Vein endothelial cell (primary cell): ENCODE results near the gene OR2T35. TPM values are rescaled to one million over a fixed set of nuclear protein-coding genes. Genes with fewer than 3 reads are reported as not detected.

Experiments
- small RNA-seq: library from RNA; depleted of rRNA; stranded (forward); fragments of <200 nt; gene quantifications from one replicate; pipeline ENCODE3, GENCODE V24; 2012
- total RNA-seq: library from RNA; depleted of rRNA; stranded (reverse); fragments of >200 nt; gene quantifications from 2 replicates; pipeline ENCODE4 v1.2.3, GENCODE V29; 2012

OR2T35 gene
- not detected in 2 replicates for total RNA-seq

GRCh38 chr1:248645178-248645577 is at the start of gene OR2T35:
Gene OR2T35, minus strand, starts transcription at chr1:248645278. Its CDS starts 6,020 bp downstream, at chr1:248639258.

GRCh38 chr1:248655354-248655753 is 10.3 kb upstream of the OR2T35 start, which contains the start of gene OR2T27:
Gene OR2T27, minus strand, starts transcription at chr1:248655528. Its CDS starts 4,644 bp downstream, at chr1:248650884.

GRCh38 chr1:248634991-248635390 is 10.1 kb downstream of the OR2T35 start, which contains the start of gene OR2T11:
Gene OR2T11, minus strand, starts transcription at chr1:248635091. Its CDS starts 7,963 bp downstream, at chr1:248627128.

GRCh38 chr1:248597589-248597988 is 47.5 kb downstream of the OR2T35 start, which contains the start of gene OR2T10:
Gene OR2T10, minus strand, starts transcription at chr1:248597700. Its CDS starts 3,932 bp downstream, at chr1:248593768.

Small RNAs within 50 kb of the gene (small RNA-seq; reads per million reads assigned to genes)
- not detected for gene RF00019

Other genes with a start within 250 kb of the OR2T35 start
- not detected in 2 replicates for gene OR2T1, start 242.2 kb downstream of the OR2T35 start, total RNA-seq
- not detected in 2 replicates for gene OR2T2, start 199.6 kb downstream of the OR2T35 start, total RNA-seq
- gene OR2T3, start 171.9 kb downstream of the OR2T35 start, total RNA-seq: not detected in 2 replicates
- gene OR2T5, start 156.7 kb downstream of the OR2T35 start, total RNA-seq: not detected in 2 replicates
- not detected in 2 replicates for gene OR2G6, start 137.2 kb downstream of the OR2T35 start, total RNA-seq
- not detected in 2 replicates for gene OR2T29, start 82.5 kb downstream of the OR2T35 start, total RNA-seq
- gene OR2T34, start 70.5 kb downstream of the OR2T35 start, total RNA-seq: not detected in 2 replicates
- not detected in 2 replicates for gene OR2T10, start 47.6 kb downstream of the OR2T35 start, total RNA-seq
- gene OR2T11, start 10.2 kb downstream of the OR2T35 start, total RNA-seq: not detected in 2 replicates
- not detected in 2 replicates for gene OR2T27, start 10.2 kb upstream of the OR2T35 start, total RNA-seq
- gene OR14I1, start 57.5 kb upstream of the OR2T35 start, total RNA-seq: not detected in 2 replicates
- not detected in 2 replicates for gene LYPD8, start 110.5 kb upstream of the OR2T35 start, total RNA-seq
- gene SH3BP5L, start 180.6 kb upstream of the OR2T35 start, total RNA-seq: 24.8 TPM in 2 replicates
- 20.5 and 22.9 TPM in 2 replicates for gene ZNF672, start 192.9 kb upstream of the OR2T35 start, total RNA-seq
- 14.2 and 14.4 TPM in 2 replicates for gene ZNF692, start 213.8 kb upstream of the OR2T35 start, total RNA-seq